HFFc6 (cell line): ENCODE data around the gene SRPK1. TPM values are rescaled to one million over a fixed set of nuclear protein-coding genes. Genes with fewer than 3 reads are reported as not detected.

Experiments used
- DNase-seq: peaks from one replicate; pipeline ENCODE4 v3.0.0-alpha.2; 2018
- H3K27ac Mint-ChIP-seq: 2 replicates; pipeline ENCODE4 v1.8.0; 2020; ENCODE audit warnings: mild to moderate bottlenecking, mixed read lengths
- H3K27me3 Mint-ChIP-seq: 2 replicates; pipeline ENCODE4 v1.8.0; 2021; ENCODE audit warnings: mild to moderate bottlenecking, moderate library complexity, mixed read lengths; ENCODE audit not compliant: insufficient read depth
- H3K36me3 Mint-ChIP-seq: 2 replicates; pipeline ENCODE4 v1.8.0; 2021; ENCODE audit warnings: low read depth, mixed read lengths
- H3K4me1 Mint-ChIP-seq: 2 replicates; pipeline ENCODE4 v1.8.0; 2020; ENCODE audit warnings: low read depth, mixed read lengths
- H3K4me3 Mint-ChIP-seq: 2 replicates; pipeline ENCODE4 v1.8.0; 2020; ENCODE audit warnings: mild to moderate bottlenecking, moderate library complexity, mixed read lengths
- H3K9me3 Mint-ChIP-seq: 2 replicates; pipeline ENCODE4 v1.8.0; 2020; ENCODE audit warnings: mild to moderate bottlenecking, mixed read lengths
- total RNA-seq, 6 experiments: library from RNA; stranded (reverse); fragmentation: NEBNext Ultra II Directional; extraction: Animal tissue kit (Norgen Biotek cat#: 25700); gene quantifications; 2 replicates in 1 of 6; 3 replicates in 5 of 6; pipeline ENCODE4 v1.2.3, GENCODE V29; 2021
- TF ChIP-seq, protein P1 (sequence below): fragments of 200-600 bp; sonication (generic); IDR thresholded peaks from 2 replicates; pipeline ENCODE4 v1.5.0; 2021; ENCODE audit warnings: antibody characterized with exemption, mild to moderate bottlenecking

SRPK1 gene
- total RNA-seq, 6 experiments from 2014 or later = 45.9 to 55.2 (median 48.3) TPM

DNA sequence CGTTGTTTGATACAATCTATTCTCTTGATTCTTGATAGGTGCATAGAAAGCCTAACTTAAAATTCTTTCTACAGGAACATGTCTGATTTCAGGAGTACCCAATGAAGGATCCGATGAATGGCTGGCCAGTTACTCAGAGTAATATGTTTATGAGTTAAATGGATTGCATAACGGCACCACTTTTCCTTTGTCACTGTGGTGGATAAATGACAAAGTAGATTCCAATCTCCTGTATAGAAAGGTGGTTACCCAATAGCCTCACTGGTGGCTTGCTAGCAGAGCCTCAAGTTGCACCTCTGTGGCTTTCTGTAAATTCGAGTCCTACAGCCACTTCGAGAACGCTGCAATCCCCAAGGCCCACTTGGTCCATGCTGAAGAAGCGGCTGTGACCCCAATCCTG is 87.4 kb downstream of the SRPK1 start:
- H3K27ac Mint-ChIP-seq = no peak overlapping the region
- H3K4me3 Mint-ChIP-seq = no peak overlapping the region
- peaks cover 4% of the 10 kb centered on the region for H3K27me3 Mint-ChIP-seq
- no peaks in the 10 kb centered on the region for H3K4me1 Mint-ChIP-seq
- peaks cover 46% of the 10 kb centered on the region for H3K36me3 Mint-ChIP-seq
- DNase-seq = peak; percentile 2
- H3K9me3 Mint-ChIP-seq = no peaks in the 10 kb centered on the region
- TF ChIP-seq, protein P1, sequence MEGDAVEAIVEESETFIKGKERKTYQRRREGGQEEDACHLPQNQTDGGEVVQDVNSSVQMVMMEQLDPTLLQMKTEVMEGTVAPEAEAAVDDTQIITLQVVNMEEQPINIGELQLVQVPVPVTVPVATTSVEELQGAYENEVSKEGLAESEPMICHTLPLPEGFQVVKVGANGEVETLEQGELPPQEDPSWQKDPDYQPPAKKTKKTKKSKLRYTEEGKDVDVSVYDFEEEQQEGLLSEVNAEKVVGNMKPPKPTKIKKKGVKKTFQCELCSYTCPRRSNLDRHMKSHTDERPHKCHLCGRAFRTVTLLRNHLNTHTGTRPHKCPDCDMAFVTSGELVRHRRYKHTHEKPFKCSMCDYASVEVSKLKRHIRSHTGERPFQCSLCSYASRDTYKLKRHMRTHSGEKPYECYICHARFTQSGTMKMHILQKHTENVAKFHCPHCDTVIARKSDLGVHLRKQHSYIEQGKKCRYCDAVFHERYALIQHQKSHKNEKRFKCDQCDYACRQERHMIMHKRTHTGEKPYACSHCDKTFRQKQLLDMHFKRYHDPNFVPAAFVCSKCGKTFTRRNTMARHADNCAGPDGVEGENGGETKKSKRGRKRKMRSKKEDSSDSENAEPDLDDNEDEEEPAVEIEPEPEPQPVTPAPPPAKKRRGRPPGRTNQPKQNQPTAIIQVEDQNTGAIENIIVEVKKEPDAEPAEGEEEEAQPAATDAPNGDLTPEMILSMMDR = no peak

DNA sequence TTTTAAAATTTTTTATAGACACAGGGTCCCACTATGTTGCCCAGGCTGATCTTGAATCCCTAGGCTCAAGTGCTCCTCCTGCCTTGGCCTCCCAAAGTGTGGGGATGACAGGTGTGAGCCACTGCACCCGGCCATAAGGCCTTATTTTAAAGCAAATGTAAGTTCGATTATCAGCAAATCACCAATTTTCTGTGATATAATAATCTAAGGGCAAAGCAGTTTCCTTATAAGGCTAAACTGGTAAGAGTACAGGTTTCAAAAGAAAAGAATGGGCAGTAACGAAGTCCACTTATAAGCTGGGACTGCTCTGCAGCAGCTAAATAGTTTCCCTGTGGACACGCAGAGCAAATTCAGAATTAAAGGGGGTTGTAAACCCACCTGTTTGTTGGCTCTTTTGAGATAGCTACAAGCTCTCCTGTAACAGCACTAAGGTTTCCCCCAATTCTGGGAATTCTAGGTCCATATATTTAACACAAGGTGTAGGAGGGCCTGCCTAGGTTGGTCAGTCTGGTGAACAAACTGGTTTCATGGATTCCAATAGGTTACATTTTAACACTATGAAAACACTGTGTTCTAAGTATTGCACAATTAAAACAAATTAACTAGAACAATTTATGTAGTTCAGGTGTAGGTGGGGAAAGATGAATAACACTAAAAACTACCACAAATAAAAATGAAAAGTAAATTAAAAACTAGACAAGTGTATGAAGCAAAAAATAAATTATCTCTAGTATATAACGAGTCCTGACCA is 89.5 kb downstream of the SRPK1 start:
- TF ChIP-seq, protein P1 = no peak
- Mint-ChIP-seq H3K27ac (no peak overlapping the region), H3K4me1 (no peaks in the 10 kb centered on the region), H3K4me3 (no peak overlapping the region), H3K9me3 (no peaks in the 10 kb centered on the region), H3K27me3 (peaks cover 4% of the 10 kb centered on the region), H3K36me3 (peaks cover 33% of the 10 kb centered on the region)
- DNase-seq = no peak

DNA sequence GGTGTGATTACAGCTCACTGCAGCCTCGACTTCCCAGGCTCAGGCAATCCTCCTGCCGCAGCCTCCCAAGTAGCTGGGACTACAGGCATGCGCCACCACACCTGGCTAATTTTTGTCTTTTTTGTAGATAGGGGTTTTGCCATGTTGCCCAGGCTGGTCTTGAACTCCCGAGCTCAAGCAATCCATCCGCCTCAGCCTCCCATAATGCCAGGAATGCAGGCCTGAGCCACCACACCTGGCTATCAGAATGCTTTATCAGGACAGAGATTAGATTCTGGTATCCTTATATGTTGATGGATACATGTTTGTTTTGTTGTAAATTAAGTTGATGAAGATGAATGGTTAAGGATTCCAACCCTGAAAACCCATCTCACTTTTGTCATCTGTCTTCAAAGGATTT is 91.6 kb downstream of the SRPK1 start:
- no peaks in the 10 kb centered on the region for H3K4me1 Mint-ChIP-seq
- H3K9me3 Mint-ChIP-seq = no peaks in the 10 kb centered on the region
- DNase-seq = no peak
- no peak overlapping the region for H3K4me3 Mint-ChIP-seq
- no peak overlapping the region for H3K27ac Mint-ChIP-seq
- TF ChIP-seq, protein P1 = no peak
- H3K27me3 Mint-ChIP-seq = peaks cover 4% of the 10 kb centered on the region
- peaks cover 19% of the 10 kb centered on the region for H3K36me3 Mint-ChIP-seq

DNA sequence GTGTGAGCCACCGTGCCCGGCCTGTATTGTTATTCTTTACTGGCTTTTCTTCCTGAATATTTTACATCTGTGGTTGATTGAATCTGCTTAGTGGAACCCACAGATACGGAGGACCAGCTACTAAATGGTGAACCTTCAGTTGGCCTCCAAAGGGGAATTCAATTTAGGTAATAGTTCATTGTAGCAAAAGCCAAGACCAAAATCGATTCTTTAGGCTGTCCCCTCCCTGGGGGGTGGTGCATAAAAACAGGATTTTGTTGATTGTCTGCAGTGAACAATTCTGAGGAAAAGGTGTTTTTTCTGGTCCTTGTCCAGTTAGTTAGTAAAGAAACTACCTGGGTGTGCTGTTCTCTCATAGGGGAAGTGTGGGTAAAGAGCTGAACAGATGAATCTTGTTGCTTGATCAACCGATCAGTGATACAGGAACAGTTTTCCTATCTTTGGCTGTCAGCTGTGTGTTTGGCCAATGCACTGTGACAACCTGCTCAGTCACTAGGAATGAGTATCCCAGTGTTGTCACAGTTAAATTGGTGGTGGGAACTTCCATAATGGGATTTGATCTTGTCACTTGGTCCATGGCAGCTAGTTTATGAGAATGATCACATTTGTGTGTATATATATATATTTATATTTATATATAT is 96.2 kb downstream of the SRPK1 start:
- DNase-seq = no peak
- TF ChIP-seq, protein P1 = no peak

DNA sequence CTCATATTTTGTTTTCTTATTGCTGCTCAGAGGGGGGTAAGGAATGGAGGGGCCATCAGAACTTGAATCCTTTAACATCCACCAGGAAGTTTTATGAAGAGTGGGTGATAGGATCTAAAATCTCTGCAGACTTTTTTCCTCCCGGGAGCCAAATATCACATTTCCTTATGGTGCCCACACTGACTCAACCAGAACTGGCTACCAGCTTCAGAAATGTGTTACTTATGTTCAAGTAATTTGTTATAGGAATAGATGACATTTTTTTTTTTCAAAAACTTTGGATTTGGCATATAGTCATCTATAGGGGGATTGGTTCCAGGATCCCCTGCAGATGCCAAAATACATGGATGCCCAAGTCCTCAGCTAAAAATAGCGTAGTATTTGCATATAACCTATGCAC is 97.3 kb downstream of the SRPK1 start:
- Mint-ChIP-seq H3K9me3 (no peaks in the 10 kb centered on the region), H3K4me1 (no peaks in the 10 kb centered on the region), H3K4me3 (no peak overlapping the region), H3K27me3 (peaks cover 1% of the 10 kb centered on the region; the same call in 1 of the 2 replicates), H3K27ac (no peak overlapping the region), H3K36me3 (no peaks in the 10 kb centered on the region)
- TF ChIP-seq, protein P1 = no peak
- DNase-seq = no peak

More for the DNA sequence above, 96.2 kb downstream of the SRPK1 start:
- Mint-ChIP-seq H3K4me3 (no peak overlapping the region), H3K4me1 (no peaks in the 10 kb centered on the region), H3K27ac (no peak overlapping the region), H3K36me3 (no peaks in the 10 kb centered on the region), H3K9me3 (no peaks in the 10 kb centered on the region), H3K27me3 (peaks cover 4% of the 10 kb centered on the region)
